IMR-90 (cell line): ENCODE results near the gene MPRIP. TPM values are rescaled to one million over a fixed set of nuclear protein-coding genes. Genes with fewer than 3 reads are reported as not detected.
A peak's percentile ranks its signal among the peaks of the same experiment; 100 is the strongest.

Source experiments
- ATAC-seq: fragments of 200-7000 bp; cut with Tn5 transposase; 2 replicates; pipeline ENCODE4 v1.9.1; 2020; ENCODE audit warnings: low read depth, mild to moderate bottlenecking, moderate library complexity
- BruUV-seq: library from RNA; stranded (reverse); fragments of 400-500 nt; replicated peaks from 2 replicates; lab custom pipeline; 2021; lab: Mats Ljungman, UMichigan
- CTCF ChIA-PET: fragments of 300-600 bp; formaldehyde crosslinking; extraction: SDS; loops from one replicate; lab custom pipeline; 2021; ENCODE audit warnings: antibody characterized with exemption; lab: Yijun Ruan, JAX
- POLR2A ChIA-PET: fragments of 300-600 bp; sonication (Branson Sonifier 250); formaldehyde crosslinking; loops from one replicate; lab custom pipeline; 2022; ENCODE audit warnings: antibody characterized with exemption; ENCODE audit not compliant: unreplicated experiment; lab: Charles Lee
- DNase-seq: peaks from one replicate; pipeline ENCODE4 v3.0.0; 2013
- H2AFZ ChIP-seq: replicated peaks from 2 replicates; pipeline ENCODE3; 2013; ENCODE audit warnings: low read length, mild to moderate bottlenecking; ENCODE audit not compliant: poor library complexity
- H2AK5ac ChIP-seq: 2 replicates; pipeline ENCODE4 v1.6.1; 2013; ENCODE audit warnings: low read depth, low read length, inconsistent platforms
- H2AK9ac ChIP-seq: replicated peaks from 2 replicates; pipeline ENCODE3; 2013; ENCODE audit warnings: mild to moderate bottlenecking, low read depth, low read length, moderate library complexity; ENCODE audit not compliant: poor library complexity
- H2BK120ac ChIP-seq: 2 replicates; pipeline ENCODE4 v1.6.1; 2013; ENCODE audit warnings: low read depth, low read length, inconsistent platforms
- H2BK15ac ChIP-seq: 3 replicates; pipeline ENCODE4 v1.6.1; 2013; ENCODE audit warnings: low read depth, low read length, inconsistent platforms
- H2BK20ac ChIP-seq: 2 replicates; pipeline ENCODE4 v1.6.1; 2013; ENCODE audit warnings: low read depth, mild to moderate bottlenecking, inconsistent platforms, low read length, moderate library complexity
- H2BK5ac ChIP-seq: 2 replicates; pipeline ENCODE4 v1.6.1; 2013; ENCODE audit warnings: mild to moderate bottlenecking, low read depth, low read length, inconsistent platforms; ENCODE audit not compliant: poor library complexity, severe bottlenecking
- H3K14ac ChIP-seq: replicated peaks from 2 replicates; pipeline ENCODE4 v1.6.1; 2013; ENCODE audit warnings: low read depth, low read length, inconsistent platforms
- H3K18ac ChIP-seq: 2 replicates; pipeline ENCODE4 v1.6.1; 2013; ENCODE audit warnings: low read depth, low read length, control low read depth
- H3K23ac ChIP-seq: 2 replicates; pipeline ENCODE4 v1.6.1; 2013; ENCODE audit warnings: low read depth, low read length, inconsistent platforms
- H3K27ac ChIP-seq: 2 replicates; pipeline ENCODE4 v1.5.1; 2013; ENCODE audit warnings: mild to moderate bottlenecking, control low read depth, low read length; ENCODE audit not compliant: insufficient read depth
- H3K27me3 ChIP-seq: 2 replicates; pipeline ENCODE4 v1.6.1; 2013; ENCODE audit warnings: low read length; ENCODE audit not compliant: control insufficient read depth, insufficient read depth
- H3K36me3 ChIP-seq: 2 replicates; pipeline ENCODE4 v1.6.1; 2013; ENCODE audit warnings: low read length, mixed read lengths; ENCODE audit not compliant: control insufficient read depth, insufficient read depth
- H3K4ac ChIP-seq: 2 replicates; pipeline ENCODE4 v1.6.1; 2013; ENCODE audit warnings: low read depth, low read length, inconsistent platforms
- H3K4me1 ChIP-seq: 2 replicates; pipeline ENCODE4 v1.6.1; 2013; ENCODE audit warnings: low read length, mixed read lengths; ENCODE audit not compliant: control insufficient read depth, insufficient read depth
- H3K4me2 ChIP-seq: 2 replicates; pipeline ENCODE4 v1.6.1; 2013; ENCODE audit warnings: low read depth, mild to moderate bottlenecking, control low read depth, low read length, moderate library complexity
- H3K4me3 ChIP-seq: 2 replicates; pipeline ENCODE4 v1.5.1; 2013; ENCODE audit warnings: low read depth, mild to moderate bottlenecking, control low read depth, low read length, moderate library complexity; ENCODE audit not compliant: insufficient read depth
- H3K56ac ChIP-seq: 2 replicates; pipeline ENCODE4 v1.6.1; 2013; ENCODE audit warnings: low read length, inconsistent platforms; ENCODE audit not compliant: insufficient read depth; ENCODE audit errors: extremely low read depth
- H3K79me1 ChIP-seq, 2 experiments: 2 replicates each; pipeline ENCODE4 v1.6.1; 2013; ENCODE audit warnings: low read length in 2 of 2, inconsistent platforms in 1 of 2, low read depth in 1 of 2
- H3K9ac ChIP-seq: 2 replicates; pipeline ENCODE4 v1.6.1; 2013; ENCODE audit warnings: low read depth, low read length, control low read depth
- H3K9me1 ChIP-seq: 2 replicates; pipeline ENCODE4 v1.6.1; 2013; ENCODE audit warnings: low read length, inconsistent platforms; ENCODE audit not compliant: insufficient read depth
- H3K9me3 ChIP-seq: 2 replicates; pipeline ENCODE4 v1.6.1; 2013; ENCODE audit warnings: low read length; ENCODE audit not compliant: control insufficient read depth, insufficient read depth
- H4K20me1 ChIP-seq: 2 replicates; pipeline ENCODE4 v1.6.1; 2013; ENCODE audit warnings: low read length, inconsistent platforms; ENCODE audit not compliant: insufficient read depth
- H4K5ac ChIP-seq: 2 replicates; pipeline ENCODE4 v1.6.1; 2013; ENCODE audit warnings: mild to moderate bottlenecking, low read depth, low read length, control low read depth
- H4K8ac ChIP-seq, 2 experiments: 2 replicates each; pipeline ENCODE4 v1.6.1; 2013; ENCODE audit warnings: low read depth in 2 of 2, low read length in 2 of 2, control low read depth in 1 of 2, inconsistent platforms in 1 of 2
- H4K91ac ChIP-seq: 2 replicates; pipeline ENCODE4 v1.6.1; 2013; ENCODE audit warnings: low read depth, low read length, inconsistent platforms; ENCODE audit not compliant: insufficient read depth
- CEBPB ChIP-seq: IDR thresholded peaks from 2 replicates; pipeline ENCODE4 v1.6.1; 2012; ENCODE audit warnings: low read depth, low read length, improper control_type of control experiment
- FOS ChIP-seq: fragments of 150-350 bp; IDR thresholded peaks from 2 replicates; pipeline ENCODE4 v1.6.1; 2016; ENCODE audit warnings: low read depth, low read length
- MXI1 ChIP-seq: IDR thresholded peaks from 2 replicates; pipeline ENCODE4 v1.6.1; 2012; ENCODE audit warnings: low read depth, mild to moderate bottlenecking, low read length, moderate library complexity, borderline replicate concordance
- WGBS, 2 experiments: methylation state at CpG; one replicate each; pipeline versions ENCODE4 v1.1.5 to v1.1.7; 2013; ENCODE audit warnings: missing lambda C conversion rate in 2 of 2; ENCODE audit not compliant: insufficient read length in 1 of 2; ENCODE audit errors: extremely low coverage in 2 of 2; 5-methylcytosine and 5-hydroxymethylcytosine counted together
- dilution Hi-C: fragments of 300-500 bp; cut with HindIII; formaldehyde crosslinking; loops from one replicate; pipeline ENCODE4 v1.14.3; 2018; ENCODE audit warnings: low sequenced_read_pairs; ENCODE audit not compliant: unreplicated experiment
- in situ Hi-C: fragments of 300-500 bp; cut with MboI; formaldehyde crosslinking; loops from 3 replicates; pipeline ENCODE4 v1.14.3; 2019; ENCODE audit warnings: low sequenced_read_pairs, inconsistent platforms, mixed read lengths
- intact Hi-C: fragments of 100-400 bp; cut with micrococcal nuclease; formaldehyde crosslinking; loops from 2 replicates; pipeline ENCODE4 v1.10.0; 2022
- polyA plus RNA-seq, 3 experiments: library from polyadenylated mRNA; depleted of rRNA; stranded (reverse); fragments of >200 nt; gene quantifications; 2 replicates each; pipeline ENCODE4 v1.2.3, GENCODE V29; 2012; ENCODE audit warnings: low replicate concordance in 1 of 3
- total RNA-seq: library from RNA; depleted of rRNA; stranded (reverse); fragments of >200 nt; gene quantifications from 2 replicates; pipeline ENCODE4 v1.2.3, GENCODE V29; 2012

MPRIP gene
- total and polyA plus RNA-seq, 2 of the 4 experiments (the other 2 are of a cell fraction), result 111 to 149 TPM

GRCh38 chr17:17042851-17043460 lies 699 bp downstream of the MPRIP start:
- peak overlapping the region; percentile 64 for H2BK5ac ChIP-seq
- no peaks in the 10 kb centered on the region for H3K9me3 ChIP-seq
- in situ Hi-C loops (no loop called here), intact Hi-C loops (loop anchor here (5.0 kb wide), 1 partner anchor 109 kb away; no protein-coding TSS in a partner anchor), dilution Hi-C loops (no loop called here)
- peaks cover 16% of the 10 kb centered on the region for H3K4me1 ChIP-seq
- no TSS peak for BruUV-seq
- H2AK5ac ChIP-seq, result peak overlapping the region; percentile 45; the same call in 1 of the 2 replicates
- H3K4me2 ChIP-seq, result peak overlapping the region; percentile 81
- POLR2A ChIA-PET, result no interaction called here
- DNase-seq (peak; percentile 66), ATAC-seq (peak; percentile 1)
- H3K4ac ChIP-seq, result peak overlapping the region; percentile 89
- H3K79me1 ChIP-seq, result peaks cover 4 to 50% of the 10 kb centered on the region in 2 experiments; a peak in 2 of 4 replicates
- no peaks in the 10 kb centered on the region for H3K36me3 ChIP-seq
- H2BK120ac ChIP-seq, result no peak overlapping the region; the same call in 1 of the 2 replicates
- peak overlapping the region; percentile 24; the same call in 1 of the 2 replicates for H4K5ac ChIP-seq
- H4K8ac ChIP-seq, result peak overlapping the region in 1 of 2 experiments; percentile 23; a peak in 1 of 4 replicates
- TF ChIP-seq FOS (peak; percentile 12; the same call in 1 of the 2 replicates), MXI1 (peak; percentile 54; the same call in 1 of the 2 replicates), CEBPB (no peak)
- peak overlapping the region; percentile 52 for H4K91ac ChIP-seq
- peak overlapping the region; percentile 99 for H3K23ac ChIP-seq
- peaks cover 50% of the 10 kb centered on the region for H4K20me1 ChIP-seq
- H2AK9ac ChIP-seq, result peak overlapping the region; percentile 88
- H3K27ac ChIP-seq, result peak overlapping the region; percentile 84
- H2BK20ac ChIP-seq, result no peak overlapping the region
- H3K18ac ChIP-seq, result peak overlapping the region; percentile 44
- peak overlapping the region; percentile 86 for H3K9ac ChIP-seq
- no peak overlapping the region for H2BK15ac ChIP-seq
- peak overlapping the region; percentile 92 for H3K14ac ChIP-seq
- peak overlapping the region; percentile 77 for H2AFZ ChIP-seq
- peaks cover 19% of the 10 kb centered on the region for H3K9me1 ChIP-seq
- 1% methylated on average over 13 of the region's 37 CpGs; no CpG with 5 or more reads in 1 of the 2 experiments for WGBS, 2 experiments
- H3K56ac ChIP-seq, result peak overlapping the region; percentile 73
- CTCF ChIA-PET, result no interaction called here
- H3K27me3 ChIP-seq, result no peaks in the 10 kb centered on the region
- H3K4me3 ChIP-seq, result peak overlapping the region; percentile 85
